ENCODE data around the gene C11orf87.

GRCh38 chr11:109383306-109383705 lies 38.7 kb upstream of the C11orf87 start:
- no peak for TF ChIP-seq POLR2A (IDR thresholded peaks at IDR 0.05)
- TF ChIP-seq, protein P1, sequence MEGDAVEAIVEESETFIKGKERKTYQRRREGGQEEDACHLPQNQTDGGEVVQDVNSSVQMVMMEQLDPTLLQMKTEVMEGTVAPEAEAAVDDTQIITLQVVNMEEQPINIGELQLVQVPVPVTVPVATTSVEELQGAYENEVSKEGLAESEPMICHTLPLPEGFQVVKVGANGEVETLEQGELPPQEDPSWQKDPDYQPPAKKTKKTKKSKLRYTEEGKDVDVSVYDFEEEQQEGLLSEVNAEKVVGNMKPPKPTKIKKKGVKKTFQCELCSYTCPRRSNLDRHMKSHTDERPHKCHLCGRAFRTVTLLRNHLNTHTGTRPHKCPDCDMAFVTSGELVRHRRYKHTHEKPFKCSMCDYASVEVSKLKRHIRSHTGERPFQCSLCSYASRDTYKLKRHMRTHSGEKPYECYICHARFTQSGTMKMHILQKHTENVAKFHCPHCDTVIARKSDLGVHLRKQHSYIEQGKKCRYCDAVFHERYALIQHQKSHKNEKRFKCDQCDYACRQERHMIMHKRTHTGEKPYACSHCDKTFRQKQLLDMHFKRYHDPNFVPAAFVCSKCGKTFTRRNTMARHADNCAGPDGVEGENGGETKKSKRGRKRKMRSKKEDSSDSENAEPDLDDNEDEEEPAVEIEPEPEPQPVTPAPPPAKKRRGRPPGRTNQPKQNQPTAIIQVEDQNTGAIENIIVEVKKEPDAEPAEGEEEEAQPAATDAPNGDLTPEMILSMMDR (IDR thresholded peaks at IDR 0.05): no peak
